Right renal cortex interstitium (tissue), 3 donors: Measurements from ENCODE around the gene LAMA3. TPM values are rescaled to one million over a fixed set of nuclear protein-coding genes. Genes with fewer than 3 reads are reported as not detected.
"Not testable (repeated sequence)": the region's sequence is repeated elsewhere in the genome, so short reads cannot be mapped to it uniquely, and the experiment has no call there.

Experiments
- DNase-seq, 3 donors: peaks; one replicate each; pipeline ENCODE4 v3.0.0-alpha.2; 2013; ENCODE audit warnings: low read depth in 3 of 3, low spot score in 2 of 3
- polyA plus RNA-seq, 3 donors: library from polyadenylated mRNA; unstranded; fragments of 120-200 nt; gene quantifications; one replicate each; pipeline ENCODE4 v1.2.1, GENCODE V29; 2013; ENCODE audit not compliant: insufficient read length in 3 of 3

The LAMA3 gene
- polyA plus RNA-seq, 3 donors = 1.6 to 2.6 (median 1.8) TPM

GRCh38 chr18:23703057-23703986 lies 14.1 kb downstream of the LAMA3 start:
- DNase-seq = no peak

GRCh38 chr18:23703987-23704384 lies 14.7 kb downstream of the LAMA3 start:
- DNase-seq = no peak

- DNase-seq = no peak
Measured at GRCh38 chr18:23704806-23705205, 15.6 kb downstream of the LAMA3 start.

GRCh38 chr18:23706971-23707640 lies 17.9 kb downstream of the LAMA3 start:
- DNase-seq = no peak

- DNase-seq = no peak
Measured at GRCh38 chr18:23710068-23710527, 20.8 kb downstream of the LAMA3 start.

GRCh38 chr18:23710946-23711345 lies 21.7 kb downstream of the LAMA3 start:
- DNase-seq = no peak

GRCh38 chr18:23711426-23711825 lies 22.2 kb downstream of the LAMA3 start:
- DNase-seq = no peak

GRCh38 chr18:23712445-23712844 lies 23.2 kb downstream of the LAMA3 start:
- no peak for DNase-seq

- no peak for DNase-seq
Measured at GRCh38 chr18:23714576-23714975, 25.3 kb downstream of the LAMA3 start.

- DNase-seq = not testable (repeated sequence)
Measured at GRCh38 chr18:23716079-23716478, 26.8 kb downstream of the LAMA3 start.

- DNase-seq = no peak
Measured at GRCh38 chr18:23716516-23716915, 27.3 kb downstream of the LAMA3 start.

GRCh38 chr18:23716966-23717365 lies 27.7 kb downstream of the LAMA3 start:
- no peak for DNase-seq

- no peak for DNase-seq
Measured at GRCh38 chr18:23718243-23718720, 29.0 kb downstream of the LAMA3 start.

- DNase-seq = no peak
Measured at GRCh38 chr18:23718731-23719130, 29.5 kb downstream of the LAMA3 start.

- DNase-seq = no peak
Measured at GRCh38 chr18:23719634-23720201, 30.5 kb downstream of the LAMA3 start.

- DNase-seq = no peak
Measured at GRCh38 chr18:23721696-23722480, 32.6 kb downstream of the LAMA3 start.

GRCh38 chr18:23722646-23723045 lies 33.4 kb downstream of the LAMA3 start:
- no peak for DNase-seq

- no peak for DNase-seq
Measured at GRCh38 chr18:23723121-23723520, 33.9 kb downstream of the LAMA3 start.

- no peak for DNase-seq
Measured at GRCh38 chr18:23724681-23725080, 35.4 kb downstream of the LAMA3 start.

- no peak for DNase-seq
Measured at GRCh38 chr18:23725351-23725750, 36.1 kb downstream of the LAMA3 start.
